Gastrocnemius medialis (tissue), 4 donors: Measurements from ENCODE around the gene PHF20.

ENCODE experiments used
- POLR2A ChIP-seq, 2 donors: fragments of 450-650 bp; IDR thresholded peaks; one replicate each; pipeline ENCODE4 v1.6.1; 2017; ENCODE audit warnings: antibody characterized with exemption in 2 of 2, mild to moderate bottlenecking in 2 of 2, moderate library complexity in 2 of 2
- TF ChIP-seq, protein P1 (sequence below), 5 experiments: fragments of 450-650 bp in 3 of 5; fragments of 200-600 bp in 2 of 5; sonication (generic) in 2 of 5; IDR thresholded peaks in 4 of 5; conservative IDR thresholded peaks in 1 of 5; 1 replicate in 4 of 5; 2 replicates in 1 of 5; pipeline ENCODE4 v1.5.1; 2016 to 2019; ENCODE audit warnings: antibody characterized with exemption in 5 of 5, mild to moderate bottlenecking in 3 of 5, moderate library complexity in 3 of 5

DNA sequence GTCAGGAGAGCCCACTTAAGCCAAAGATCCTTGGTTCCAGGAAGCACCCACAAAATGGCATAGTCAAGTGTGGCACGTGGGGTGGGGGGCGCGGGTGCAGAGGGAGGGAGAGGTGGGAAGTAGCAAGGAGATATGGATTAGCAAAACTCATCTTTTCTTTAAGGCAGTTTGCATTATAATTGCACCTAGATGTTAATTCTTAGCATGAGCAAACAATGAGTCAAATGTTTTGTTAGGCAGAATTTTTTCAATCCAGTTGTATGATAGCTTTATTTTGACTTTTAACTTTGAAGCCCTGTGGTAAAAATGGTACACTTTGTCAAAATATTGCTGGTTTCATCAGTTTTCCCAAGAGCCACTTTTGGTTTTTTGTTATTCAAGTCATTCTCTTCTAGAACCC, 167.4 kb downstream of the PHF20 start:
- TF ChIP-seq, protein P1, sequence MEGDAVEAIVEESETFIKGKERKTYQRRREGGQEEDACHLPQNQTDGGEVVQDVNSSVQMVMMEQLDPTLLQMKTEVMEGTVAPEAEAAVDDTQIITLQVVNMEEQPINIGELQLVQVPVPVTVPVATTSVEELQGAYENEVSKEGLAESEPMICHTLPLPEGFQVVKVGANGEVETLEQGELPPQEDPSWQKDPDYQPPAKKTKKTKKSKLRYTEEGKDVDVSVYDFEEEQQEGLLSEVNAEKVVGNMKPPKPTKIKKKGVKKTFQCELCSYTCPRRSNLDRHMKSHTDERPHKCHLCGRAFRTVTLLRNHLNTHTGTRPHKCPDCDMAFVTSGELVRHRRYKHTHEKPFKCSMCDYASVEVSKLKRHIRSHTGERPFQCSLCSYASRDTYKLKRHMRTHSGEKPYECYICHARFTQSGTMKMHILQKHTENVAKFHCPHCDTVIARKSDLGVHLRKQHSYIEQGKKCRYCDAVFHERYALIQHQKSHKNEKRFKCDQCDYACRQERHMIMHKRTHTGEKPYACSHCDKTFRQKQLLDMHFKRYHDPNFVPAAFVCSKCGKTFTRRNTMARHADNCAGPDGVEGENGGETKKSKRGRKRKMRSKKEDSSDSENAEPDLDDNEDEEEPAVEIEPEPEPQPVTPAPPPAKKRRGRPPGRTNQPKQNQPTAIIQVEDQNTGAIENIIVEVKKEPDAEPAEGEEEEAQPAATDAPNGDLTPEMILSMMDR (IDR thresholded peaks at IDR 0.05 in 4 of 5, conservative IDR thresholded peaks at IDR 0.05 in 1 of 5) = no peak
- no peak for TF ChIP-seq POLR2A (IDR thresholded peaks at IDR 0.05)
